ENCODE measurements around the gene TBC1D32.

DNA sequence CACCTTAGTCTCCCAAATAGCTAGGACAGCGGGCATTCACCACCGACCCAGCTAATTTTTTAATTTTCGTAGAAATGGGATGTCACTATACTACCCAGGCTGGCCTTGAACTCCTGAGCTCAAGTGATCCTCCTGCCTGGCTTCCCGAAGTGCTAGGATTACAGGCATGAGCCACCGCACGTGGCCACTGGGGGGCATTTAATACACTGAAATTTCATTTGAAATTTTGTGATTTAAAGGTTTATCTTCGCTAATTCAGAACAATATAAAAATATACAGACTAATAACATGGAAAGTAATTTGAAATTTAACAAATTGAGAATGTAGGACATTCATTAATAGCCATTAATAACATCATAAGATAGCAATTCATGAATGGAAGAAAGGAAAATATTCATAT is 20.5 kb upstream of the TBC1D32 start:
- TF ChIP-seq, protein P1, sequence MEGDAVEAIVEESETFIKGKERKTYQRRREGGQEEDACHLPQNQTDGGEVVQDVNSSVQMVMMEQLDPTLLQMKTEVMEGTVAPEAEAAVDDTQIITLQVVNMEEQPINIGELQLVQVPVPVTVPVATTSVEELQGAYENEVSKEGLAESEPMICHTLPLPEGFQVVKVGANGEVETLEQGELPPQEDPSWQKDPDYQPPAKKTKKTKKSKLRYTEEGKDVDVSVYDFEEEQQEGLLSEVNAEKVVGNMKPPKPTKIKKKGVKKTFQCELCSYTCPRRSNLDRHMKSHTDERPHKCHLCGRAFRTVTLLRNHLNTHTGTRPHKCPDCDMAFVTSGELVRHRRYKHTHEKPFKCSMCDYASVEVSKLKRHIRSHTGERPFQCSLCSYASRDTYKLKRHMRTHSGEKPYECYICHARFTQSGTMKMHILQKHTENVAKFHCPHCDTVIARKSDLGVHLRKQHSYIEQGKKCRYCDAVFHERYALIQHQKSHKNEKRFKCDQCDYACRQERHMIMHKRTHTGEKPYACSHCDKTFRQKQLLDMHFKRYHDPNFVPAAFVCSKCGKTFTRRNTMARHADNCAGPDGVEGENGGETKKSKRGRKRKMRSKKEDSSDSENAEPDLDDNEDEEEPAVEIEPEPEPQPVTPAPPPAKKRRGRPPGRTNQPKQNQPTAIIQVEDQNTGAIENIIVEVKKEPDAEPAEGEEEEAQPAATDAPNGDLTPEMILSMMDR (IDR thresholded peaks at IDR 0.05): peak in 2 of 6 experiments; percentile 4 to 11
- no peak for TF ChIP-seq POLR2A (IDR thresholded peaks at IDR 0.05)
